Neuronal stem cell (in vitro differentiated cells): ENCODE results near the gene TPP1.
A peak's percentile ranks its signal among the peaks of the same experiment; 100 is the strongest.

Experiments
- DNase-seq: peaks from one replicate; pipeline ENCODE4 v3.0.0-alpha.2; 2013; ENCODE audit warnings: low spot score
- H2AFZ ChIP-seq: one replicate; pipeline ENCODE4 v1.6.1; 2013; ENCODE audit warnings: mild to moderate bottlenecking, low read length, inconsistent platforms
- H2AK5ac ChIP-seq: 2 replicates; pipeline ENCODE4 v1.6.1; 2013; ENCODE audit warnings: low read depth, mild to moderate bottlenecking, inconsistent platforms, low read length, moderate library complexity, mixed read lengths
- H2BK120ac ChIP-seq: 2 replicates; pipeline ENCODE4 v1.6.1; 2013; ENCODE audit warnings: low read depth, mild to moderate bottlenecking, inconsistent platforms, low read length, moderate library complexity, mixed read lengths
- H2BK12ac ChIP-seq: one replicate; pipeline ENCODE4 v1.6.1; 2013; ENCODE audit warnings: low read length, inconsistent platforms
- H2BK15ac ChIP-seq: 2 replicates; pipeline ENCODE4 v1.6.1; 2013; ENCODE audit warnings: mild to moderate bottlenecking, low read length, inconsistent platforms, mixed read lengths
- H2BK5ac ChIP-seq: one replicate; pipeline ENCODE4 v1.6.1; 2013; ENCODE audit warnings: inconsistent platforms, mild to moderate bottlenecking, low read length, moderate library complexity
- H3K14ac ChIP-seq: one replicate; pipeline ENCODE4 v1.6.1; 2013; ENCODE audit warnings: low read length, inconsistent platforms
- H3K18ac ChIP-seq: 2 replicates; pipeline ENCODE4 v1.6.1; 2013; ENCODE audit warnings: low read length, inconsistent platforms
- H3K23ac ChIP-seq: 2 replicates; pipeline ENCODE4 v1.6.1; 2013; ENCODE audit warnings: low read depth, mild to moderate bottlenecking, mixed read lengths, low read length, inconsistent platforms; ENCODE audit not compliant: poor library complexity
- H3K27ac ChIP-seq: replicated peaks from 3 replicates; pipeline ENCODE4 v1.5.1; 2013; ENCODE audit warnings: low read length, inconsistent platforms
- H3K27me3 ChIP-seq, 3 experiments: 2 replicates each; pipeline ENCODE4 v1.6.1; 2013; ENCODE audit warnings: low read length in 3 of 3, mild to moderate bottlenecking in 2 of 3, inconsistent platforms in 1 of 3, low read depth in 1 of 3, mixed read lengths in 1 of 3, moderate library complexity in 1 of 3; ENCODE audit not compliant: control insufficient read depth in 3 of 3, insufficient read depth in 3 of 3
- H3K36me3 ChIP-seq, 2 donors: replicated peaks in 1 of 2; 2 replicates each; pipeline ENCODE4 v1.6.1; 2013; ENCODE audit warnings: low read length in 2 of 2; ENCODE audit not compliant: control insufficient read depth in 2 of 2, insufficient read depth in 2 of 2
- H3K4ac ChIP-seq: 2 replicates; pipeline ENCODE4 v1.6.1; 2013; ENCODE audit warnings: inconsistent platforms, mild to moderate bottlenecking, low read length, moderate library complexity
- H3K4me1 ChIP-seq, 2 donors: 1 replicate in 1 of 2; 2 replicates in 1 of 2; pipeline ENCODE4 v1.6.1; 2013; ENCODE audit warnings: low read length in 2 of 2, low read depth in 1 of 2; ENCODE audit not compliant: control insufficient read depth in 2 of 2, insufficient read depth in 1 of 2
- H3K4me2 ChIP-seq: one replicate; pipeline ENCODE4 v1.6.1; 2013; ENCODE audit warnings: mild to moderate bottlenecking, low read length, inconsistent platforms; ENCODE audit not compliant: insufficient read depth, poor library complexity, severe bottlenecking
- H3K4me3 ChIP-seq, 2 donors: 2 replicates each; pipeline ENCODE4 v1.5.1; 2013; ENCODE audit warnings: low read length in 2 of 2, mild to moderate bottlenecking in 2 of 2, inconsistent platforms in 1 of 2, moderate library complexity in 1 of 2
- H3K79me1 ChIP-seq: one replicate; pipeline ENCODE4 v1.6.1; 2013; ENCODE audit warnings: low read depth, mild to moderate bottlenecking, inconsistent platforms, low read length, moderate library complexity
- H3K9ac ChIP-seq: one replicate; pipeline ENCODE4 v1.6.1; 2013; ENCODE audit warnings: mild to moderate bottlenecking, low read depth, low read length, inconsistent platforms; ENCODE audit not compliant: poor library complexity
- H3K9me3 ChIP-seq, 2 donors: replicated peaks in 1 of 2; 2 replicates each; pipeline versions ENCODE3 to v1.6.1; 2013; ENCODE audit warnings: low read length in 2 of 2, mild to moderate bottlenecking in 2 of 2, inconsistent platforms in 1 of 2, low read depth in 1 of 2, mixed read lengths in 1 of 2, moderate library complexity in 1 of 2; ENCODE audit not compliant: control insufficient read depth in 2 of 2, insufficient read depth in 1 of 2
- H4K8ac ChIP-seq: one replicate; pipeline ENCODE4 v1.6.1; 2013; ENCODE audit warnings: low read depth, mild to moderate bottlenecking, inconsistent platforms, low read length, moderate library complexity
- H4K91ac ChIP-seq: one replicate; pipeline ENCODE4 v1.6.1; 2013; ENCODE audit warnings: low read length, low read depth, mild to moderate bottlenecking, inconsistent platforms; ENCODE audit not compliant: poor library complexity
- WGBS, 2 donors: extraction: QIAGEN DNeasy Blood & Tissue Kit; methylation state at CpG; one replicate each; pipeline ENCODE4 v1.1.7; 2013; ENCODE audit warnings: missing lambda C conversion rate in 2 of 2, mixed read lengths in 1 of 2; ENCODE audit not compliant: insufficient read length in 2 of 2, insufficient replicate concordance in 1 of 2; ENCODE audit errors: extremely low coverage in 2 of 2; 5-methylcytosine and 5-hydroxymethylcytosine counted together

Gene TPP1

GRCh38 chr11:6655020-6655789, 36.0 kb upstream of the TPP1 start:
- H4K8ac ChIP-seq = no peak overlapping the region
- H3K4me3 ChIP-seq = peak overlapping the region; percentile 84 to 88
- peak overlapping the region; percentile 78 for H3K18ac ChIP-seq
- H2AK5ac ChIP-seq = peak overlapping the region; percentile 31
- H2BK5ac ChIP-seq = no peak overlapping the region
- peaks cover 0 to 27% (median 3%) of the 10 kb centered on the region in 3 experiments for H3K27me3 ChIP-seq
- H2BK120ac ChIP-seq = no peak overlapping the region
- H3K4me2 ChIP-seq = peak overlapping the region; percentile 60
- no peaks in the 10 kb centered on the region for H3K9me3 ChIP-seq
- H4K91ac ChIP-seq = no peak overlapping the region
- no peak overlapping the region for H2BK15ac ChIP-seq
- H3K14ac ChIP-seq = no peak overlapping the region
- no peak overlapping the region for H3K27ac ChIP-seq
- no peak for DNase-seq
- H3K4me1 ChIP-seq = peaks cover 8 to 19% of the 10 kb centered on the region in 2 donors
- no peak overlapping the region for H3K4ac ChIP-seq
- WGBS, 2 donors = no CpG with 5 or more reads among the region's 84 CpGs
- H2BK12ac ChIP-seq = no peak overlapping the region
- H3K36me3 ChIP-seq = peaks cover 0 to 39% of the 10 kb centered on the region in 2 donors
- no peak overlapping the region for H3K23ac ChIP-seq
- no peaks in the 10 kb centered on the region for H3K79me1 ChIP-seq
- H2AFZ ChIP-seq = peak overlapping the region; percentile 74
- H3K9ac ChIP-seq = peak overlapping the region; percentile 87

- peaks cover 0 to 46% of the 10 kb centered on the region in 2 donors for H3K36me3 ChIP-seq
- no peak overlapping the region for H2BK12ac ChIP-seq
- H2AFZ ChIP-seq = peak overlapping the region; percentile 74
- no peak overlapping the region for H3K27ac ChIP-seq
- no peak overlapping the region for H3K9ac ChIP-seq
- H3K79me1 ChIP-seq = no peaks in the 10 kb centered on the region
- no peak overlapping the region for H3K23ac ChIP-seq
- no peaks in the 10 kb centered on the region for H3K9me3 ChIP-seq
- no peak overlapping the region for H2BK15ac ChIP-seq
- no peak overlapping the region for H2BK120ac ChIP-seq
- no peak overlapping the region for H2BK5ac ChIP-seq
- H3K18ac ChIP-seq = no peak overlapping the region
- H3K4me1 ChIP-seq = peaks cover 8 to 19% of the 10 kb centered on the region in 2 donors
- no CpG with 5 or more reads among the region's 9 CpGs for WGBS, 2 donors
- peaks cover 0 to 27% (median 3%) of the 10 kb centered on the region in 3 experiments for H3K27me3 ChIP-seq
- no peak overlapping the region for H4K8ac ChIP-seq
- no peak for DNase-seq
- peak overlapping the region; percentile 84 to 88 for H3K4me3 ChIP-seq
- no peak overlapping the region for H4K91ac ChIP-seq
- H3K4ac ChIP-seq = no peak overlapping the region
- no peak overlapping the region for H3K4me2 ChIP-seq
- H3K14ac ChIP-seq = no peak overlapping the region
- H2AK5ac ChIP-seq = peak overlapping the region; percentile 31
These were observed 35.2 kb upstream of the TPP1 start for GRCh38 chr11:6654281-6655019.

GRCh38 chr11:6653656-6654055, 34.4 kb upstream of the TPP1 start:
- H3K4me1 ChIP-seq = peaks cover 4 to 19% of the 10 kb centered on the region in 2 donors
- no peak overlapping the region for H2BK15ac ChIP-seq
- H4K91ac ChIP-seq = no peak overlapping the region
- no peak overlapping the region for H3K27ac ChIP-seq
- H3K4me2 ChIP-seq = no peak overlapping the region
- H3K27me3 ChIP-seq = peaks cover 0 to 27% (median 3%) of the 10 kb centered on the region in 3 experiments
- WGBS, 2 donors = no CpG with 5 or more reads among the region's 2 CpGs
- H3K18ac ChIP-seq = no peak overlapping the region
- no peak overlapping the region for H2AK5ac ChIP-seq
- H3K4me3 ChIP-seq = no peak overlapping the region
- peaks cover 0 to 54% of the 10 kb centered on the region in 2 donors for H3K36me3 ChIP-seq
- no peak overlapping the region for H3K4ac ChIP-seq
- H3K14ac ChIP-seq = no peak overlapping the region
- H2BK12ac ChIP-seq = no peak overlapping the region
- H2AFZ ChIP-seq = no peak overlapping the region
- no peaks in the 10 kb centered on the region for H3K9me3 ChIP-seq
- no peak overlapping the region for H2BK5ac ChIP-seq
- no peak for DNase-seq
- H3K79me1 ChIP-seq = no peaks in the 10 kb centered on the region
- no peak overlapping the region for H3K9ac ChIP-seq
- no peak overlapping the region for H3K23ac ChIP-seq
- no peak overlapping the region for H4K8ac ChIP-seq
- H2BK120ac ChIP-seq = no peak overlapping the region

- H3K14ac ChIP-seq = no peak overlapping the region
These were observed 33.9 kb upstream of the TPP1 start for GRCh38 chr11:6653097-6653496.

More at GRCh38 chr11:6653097-6653496, 33.9 kb upstream of the TPP1 start:
- Histone ChIP-seq H3K4me3 (no peak overlapping the region), H3K9me3 (no peaks in the 10 kb centered on the region), H2AFZ (no peak overlapping the region), H2AK5ac (no peak overlapping the region), H3K4me2 (no peak overlapping the region), H2BK15ac (no peak overlapping the region), H3K36me3 (peaks cover 0 to 60% of the 10 kb centered on the region in 2 donors), H3K4ac (no peak overlapping the region), H3K4me1 (peaks cover 3 to 19% of the 10 kb centered on the region in 2 donors), H3K9ac (no peak overlapping the region), H2BK120ac (no peak overlapping the region), H3K79me1 (no peaks in the 10 kb centered on the region), H3K27ac (no peak overlapping the region), H3K23ac (no peak overlapping the region), H4K91ac (no peak overlapping the region), H2BK5ac (no peak overlapping the region), H2BK12ac (no peak overlapping the region), H3K27me3 (peaks cover 0 to 27% (median 3%) of the 10 kb centered on the region in 3 experiments), H4K8ac (no peak overlapping the region), H3K18ac (no peak overlapping the region)
- WGBS, 2 donors = no CpG with 5 or more reads among the region's 1 CpG
- DNase-seq = no peak
